Neural cell (in vitro differentiated cells): ENCODE measurements around the gene ZNF497.

Source experiments
- EP300 ChIP-seq: fragments of 450-650 bp; conservative IDR thresholded peaks from 2 replicates; pipeline ENCODE4 v1.6.1; 2014; ENCODE audit warnings: antibody characterized with exemption, mild to moderate bottlenecking, moderate library complexity; ENCODE audit not compliant: poor library complexity, severe bottlenecking
- RAD21 ChIP-seq: fragments of 450-650 bp; conservative IDR thresholded peaks from 2 replicates; pipeline ENCODE4 v1.6.1; 2014; ENCODE audit warnings: antibody characterized with exemption, mild to moderate bottlenecking, moderate library complexity
- SMC3 ChIP-seq: fragments of 450-650 bp; conservative IDR thresholded peaks from 2 replicates; pipeline ENCODE4 v1.6.1; 2014; ENCODE audit warnings: antibody characterized with exemption, mild to moderate bottlenecking, moderate library complexity; ENCODE audit not compliant: poor library complexity
- TF ChIP-seq, protein P1 (sequence below): fragments of 450-650 bp; IDR thresholded peaks from 2 replicates; pipeline ENCODE4 v1.5.1; 2014; ENCODE audit warnings: antibody characterized with exemption, mild to moderate bottlenecking, moderate library complexity; ENCODE audit not compliant: poor library complexity, severe bottlenecking
- TF ChIP-seq, protein P2 (sequence below): IDR thresholded peaks from 2 replicates; pipeline ENCODE4 v1.6.1; 2012; ENCODE audit warnings: borderline replicate concordance

DNA sequence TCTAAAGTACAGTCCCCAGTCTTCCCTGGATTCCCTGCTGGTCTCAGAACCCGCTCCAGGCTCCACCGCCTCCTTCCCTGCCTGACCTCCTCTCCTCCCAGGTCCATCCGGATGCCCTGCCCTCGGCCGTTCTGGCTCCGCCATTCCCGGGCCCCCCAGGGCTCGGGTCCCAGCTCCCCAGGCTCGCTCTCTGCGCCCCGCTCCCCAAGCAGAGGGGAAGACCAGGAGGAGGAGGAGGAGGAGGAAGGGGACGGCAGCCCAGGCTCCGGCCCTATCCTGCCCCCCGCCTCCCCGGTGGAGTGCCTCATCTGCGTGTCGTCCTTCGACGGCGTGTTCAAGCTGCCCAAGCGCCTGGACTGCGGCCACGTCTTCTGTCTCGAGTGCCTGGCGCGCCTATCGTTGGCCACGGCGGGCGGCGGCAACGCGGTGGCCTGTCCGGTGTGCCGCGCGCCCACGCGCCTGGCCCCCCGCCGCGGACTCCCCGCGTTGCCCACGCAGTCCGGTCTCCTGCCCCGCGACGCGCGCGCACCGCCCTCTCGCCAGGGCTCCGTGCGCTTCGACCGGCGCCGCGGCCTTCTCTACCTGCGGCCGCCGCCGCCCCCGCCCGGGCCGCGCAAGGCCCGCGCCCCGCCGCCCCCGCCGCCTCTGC, 33.6 kb upstream of the ZNF497 start:
- TF ChIP-seq SMC3 (no peak), RAD21 (no peak), EP300 (no peak)
- TF ChIP-seq, protein P1, sequence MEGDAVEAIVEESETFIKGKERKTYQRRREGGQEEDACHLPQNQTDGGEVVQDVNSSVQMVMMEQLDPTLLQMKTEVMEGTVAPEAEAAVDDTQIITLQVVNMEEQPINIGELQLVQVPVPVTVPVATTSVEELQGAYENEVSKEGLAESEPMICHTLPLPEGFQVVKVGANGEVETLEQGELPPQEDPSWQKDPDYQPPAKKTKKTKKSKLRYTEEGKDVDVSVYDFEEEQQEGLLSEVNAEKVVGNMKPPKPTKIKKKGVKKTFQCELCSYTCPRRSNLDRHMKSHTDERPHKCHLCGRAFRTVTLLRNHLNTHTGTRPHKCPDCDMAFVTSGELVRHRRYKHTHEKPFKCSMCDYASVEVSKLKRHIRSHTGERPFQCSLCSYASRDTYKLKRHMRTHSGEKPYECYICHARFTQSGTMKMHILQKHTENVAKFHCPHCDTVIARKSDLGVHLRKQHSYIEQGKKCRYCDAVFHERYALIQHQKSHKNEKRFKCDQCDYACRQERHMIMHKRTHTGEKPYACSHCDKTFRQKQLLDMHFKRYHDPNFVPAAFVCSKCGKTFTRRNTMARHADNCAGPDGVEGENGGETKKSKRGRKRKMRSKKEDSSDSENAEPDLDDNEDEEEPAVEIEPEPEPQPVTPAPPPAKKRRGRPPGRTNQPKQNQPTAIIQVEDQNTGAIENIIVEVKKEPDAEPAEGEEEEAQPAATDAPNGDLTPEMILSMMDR: no peak
- TF ChIP-seq, protein P2, sequence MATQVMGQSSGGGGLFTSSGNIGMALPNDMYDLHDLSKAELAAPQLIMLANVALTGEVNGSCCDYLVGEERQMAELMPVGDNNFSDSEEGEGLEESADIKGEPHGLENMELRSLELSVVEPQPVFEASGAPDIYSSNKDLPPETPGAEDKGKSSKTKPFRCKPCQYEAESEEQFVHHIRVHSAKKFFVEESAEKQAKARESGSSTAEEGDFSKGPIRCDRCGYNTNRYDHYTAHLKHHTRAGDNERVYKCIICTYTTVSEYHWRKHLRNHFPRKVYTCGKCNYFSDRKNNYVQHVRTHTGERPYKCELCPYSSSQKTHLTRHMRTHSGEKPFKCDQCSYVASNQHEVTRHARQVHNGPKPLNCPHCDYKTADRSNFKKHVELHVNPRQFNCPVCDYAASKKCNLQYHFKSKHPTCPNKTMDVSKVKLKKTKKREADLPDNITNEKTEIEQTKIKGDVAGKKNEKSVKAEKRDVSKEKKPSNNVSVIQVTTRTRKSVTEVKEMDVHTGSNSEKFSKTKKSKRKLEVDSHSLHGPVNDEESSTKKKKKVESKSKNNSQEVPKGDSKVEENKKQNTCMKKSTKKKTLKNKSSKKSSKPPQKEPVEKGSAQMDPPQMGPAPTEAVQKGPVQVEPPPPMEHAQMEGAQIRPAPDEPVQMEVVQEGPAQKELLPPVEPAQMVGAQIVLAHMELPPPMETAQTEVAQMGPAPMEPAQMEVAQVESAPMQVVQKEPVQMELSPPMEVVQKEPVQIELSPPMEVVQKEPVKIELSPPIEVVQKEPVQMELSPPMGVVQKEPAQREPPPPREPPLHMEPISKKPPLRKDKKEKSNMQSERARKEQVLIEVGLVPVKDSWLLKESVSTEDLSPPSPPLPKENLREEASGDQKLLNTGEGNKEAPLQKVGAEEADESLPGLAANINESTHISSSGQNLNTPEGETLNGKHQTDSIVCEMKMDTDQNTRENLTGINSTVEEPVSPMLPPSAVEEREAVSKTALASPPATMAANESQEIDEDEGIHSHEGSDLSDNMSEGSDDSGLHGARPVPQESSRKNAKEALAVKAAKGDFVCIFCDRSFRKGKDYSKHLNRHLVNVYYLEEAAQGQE: no peak
